ENCODE data around the gene STPG3. TPM values are rescaled to one million over a fixed set of nuclear protein-coding genes. Genes with fewer than 3 reads are reported as not detected.

STPG3 gene
- total and polyA plus RNA-seq, 2 of the 8 experiments (the other 6 are each of a cell fraction or from before 2014, with no cell fraction given), result not detected

- TF ChIP-seq FOSL1 (IDR thresholded peaks at IDR 0.05; ENCODE audit: insufficient read depth, low read depth, low read length) (no peak), POU5F1 (IDR thresholded peaks at IDR 0.05; ENCODE audit: low read depth, low read length) (no peak), NANOG (IDR thresholded peaks at IDR 0.05; ENCODE audit: insufficient read depth, low read depth, low read length, poor library complexity, severe bottlenecking) (no peak), TBP (IDR thresholded peaks at IDR 0.05; ENCODE audit: low read depth, low read length) (no peak), RBBP5 (IDR thresholded peaks at IDR 0.05; ENCODE audit: borderline replicate concordance, low read depth, low read length) (no peak), SIRT6 (IDR thresholded peaks at IDR 0.05; ENCODE audit: low read length) (no peak), CBX5 (IDR thresholded peaks at IDR 0.05; ENCODE audit: low read depth, low read length) (no peak), CBX8 (IDR thresholded peaks at IDR 0.05; ENCODE audit: borderline replicate concordance, low read depth, low read length) (no peak)
- TF ChIP-seq, protein P1, sequence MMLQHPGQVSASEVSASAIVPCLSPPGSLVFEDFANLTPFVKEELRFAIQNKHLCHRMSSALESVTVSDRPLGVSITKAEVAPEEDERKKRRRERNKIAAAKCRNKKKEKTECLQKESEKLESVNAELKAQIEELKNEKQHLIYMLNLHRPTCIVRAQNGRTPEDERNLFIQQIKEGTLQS (IDR thresholded peaks at IDR 0.05; ENCODE audit: insufficient read depth, low read depth, low read length), result no peak
Observed at GRCh38 chr9:137220317-137221094, 30.6 kb upstream of the STPG3 start (continued).

All from H1 (cell line).